ENCODE data around the gene GSE1.

DNA sequence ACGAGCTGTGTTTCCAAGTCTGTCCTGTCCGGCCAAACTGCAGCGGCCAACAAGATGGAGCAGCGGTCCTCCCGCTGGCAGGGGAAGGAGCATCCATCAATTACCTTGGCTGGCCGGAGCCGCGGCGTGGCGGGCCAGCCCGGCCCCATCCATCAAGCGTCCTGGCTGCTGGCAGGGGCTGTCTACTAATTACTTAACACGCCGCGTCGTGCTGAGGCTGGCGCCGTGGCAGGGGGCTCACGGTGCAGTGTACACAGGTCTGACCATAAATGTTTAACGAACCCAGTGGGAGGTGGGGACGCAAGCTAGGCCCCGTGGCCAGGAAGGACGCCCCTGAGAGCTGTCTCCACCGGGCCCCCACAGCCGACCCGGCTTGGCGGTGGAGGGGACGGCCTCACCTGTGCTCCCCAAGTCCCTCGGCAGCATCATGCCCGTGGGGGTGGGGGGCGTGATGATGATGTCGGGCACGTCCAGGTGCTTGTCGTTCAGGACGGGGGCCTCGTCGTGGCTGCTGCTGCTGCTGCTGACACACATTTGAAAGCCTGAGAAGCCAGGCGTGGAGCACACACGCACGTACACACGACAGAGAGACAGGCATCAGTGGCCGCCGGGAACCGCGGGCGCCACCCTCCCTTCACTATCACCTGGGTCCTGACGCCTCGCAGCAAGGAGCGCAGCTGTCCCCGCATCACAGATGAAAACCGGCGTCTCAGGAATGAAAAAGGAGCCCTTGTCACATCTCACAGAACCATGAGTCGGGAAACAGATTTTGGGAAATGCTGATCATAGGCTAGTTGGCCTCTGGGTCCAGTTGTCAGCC, 96.9 kb downstream of the GSE1 start:
- TF ChIP-seq, protein P1, sequence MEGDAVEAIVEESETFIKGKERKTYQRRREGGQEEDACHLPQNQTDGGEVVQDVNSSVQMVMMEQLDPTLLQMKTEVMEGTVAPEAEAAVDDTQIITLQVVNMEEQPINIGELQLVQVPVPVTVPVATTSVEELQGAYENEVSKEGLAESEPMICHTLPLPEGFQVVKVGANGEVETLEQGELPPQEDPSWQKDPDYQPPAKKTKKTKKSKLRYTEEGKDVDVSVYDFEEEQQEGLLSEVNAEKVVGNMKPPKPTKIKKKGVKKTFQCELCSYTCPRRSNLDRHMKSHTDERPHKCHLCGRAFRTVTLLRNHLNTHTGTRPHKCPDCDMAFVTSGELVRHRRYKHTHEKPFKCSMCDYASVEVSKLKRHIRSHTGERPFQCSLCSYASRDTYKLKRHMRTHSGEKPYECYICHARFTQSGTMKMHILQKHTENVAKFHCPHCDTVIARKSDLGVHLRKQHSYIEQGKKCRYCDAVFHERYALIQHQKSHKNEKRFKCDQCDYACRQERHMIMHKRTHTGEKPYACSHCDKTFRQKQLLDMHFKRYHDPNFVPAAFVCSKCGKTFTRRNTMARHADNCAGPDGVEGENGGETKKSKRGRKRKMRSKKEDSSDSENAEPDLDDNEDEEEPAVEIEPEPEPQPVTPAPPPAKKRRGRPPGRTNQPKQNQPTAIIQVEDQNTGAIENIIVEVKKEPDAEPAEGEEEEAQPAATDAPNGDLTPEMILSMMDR (IDR thresholded peaks at IDR 0.05) = no peak
- no peak for TF ChIP-seq POLR2A (IDR thresholded peaks at IDR 0.05)

Measured in thyroid gland (tissue), 4 donors.